Ishikawa (cell line): Measurements from ENCODE around the gene TAS2R41.

ENCODE experiments used
- CEBPB ChIP-seq: IDR thresholded peaks from 2 replicates; pipeline ENCODE4 v1.6.1; 2012
- CREB1 ChIP-seq: IDR thresholded peaks from 2 replicates; pipeline ENCODE4 v1.6.1; 2012; ENCODE audit warnings: low read depth
- EGR1 ChIP-seq: IDR thresholded peaks from 2 replicates; pipeline ENCODE4 v1.6.1; 2012
- EP300 ChIP-seq: IDR thresholded peaks from 2 replicates; pipeline ENCODE4 v1.6.1; 2012; ENCODE audit warnings: borderline replicate concordance
- FOXM1 ChIP-seq: IDR thresholded peaks from 2 replicates; pipeline ENCODE4 v1.6.1; 2012; ENCODE audit warnings: low read depth, borderline replicate concordance
- NFIC ChIP-seq: IDR thresholded peaks from 2 replicates; pipeline ENCODE4 v1.6.1; 2012
- RAD21 ChIP-seq: IDR thresholded peaks from 2 replicates; pipeline ENCODE4 v1.6.1; 2012; ENCODE audit warnings: low read depth
- REST ChIP-seq: IDR thresholded peaks from 2 replicates; pipeline ENCODE4 v1.6.1; 2012; ENCODE audit warnings: low read depth, mild to moderate bottlenecking
- TAF1 ChIP-seq: IDR thresholded peaks from 2 replicates; pipeline ENCODE4 v1.6.1; 2012; ENCODE audit warnings: low read depth, mild to moderate bottlenecking
- TCF12 ChIP-seq: IDR thresholded peaks from 2 replicates; pipeline ENCODE4 v1.6.1; 2012; ENCODE audit warnings: low read depth
- TEAD4 ChIP-seq: IDR thresholded peaks from 2 replicates; pipeline ENCODE4 v1.6.1; 2012
- USF1 ChIP-seq: IDR thresholded peaks from 2 replicates; pipeline ENCODE4 v1.6.1; 2012
- YY1 ChIP-seq: IDR thresholded peaks from 2 replicates; pipeline ENCODE4 v1.6.1; 2012; ENCODE audit warnings: low read depth
- ZBTB7A ChIP-seq: IDR thresholded peaks from 2 replicates; pipeline ENCODE4 v1.6.1; 2012; ENCODE audit warnings: low read depth
- TF ChIP-seq, protein P1 (sequence below): IDR thresholded peaks from 2 replicates; pipeline ENCODE4 v1.6.1; 2012

TAS2R41 gene

DNA sequence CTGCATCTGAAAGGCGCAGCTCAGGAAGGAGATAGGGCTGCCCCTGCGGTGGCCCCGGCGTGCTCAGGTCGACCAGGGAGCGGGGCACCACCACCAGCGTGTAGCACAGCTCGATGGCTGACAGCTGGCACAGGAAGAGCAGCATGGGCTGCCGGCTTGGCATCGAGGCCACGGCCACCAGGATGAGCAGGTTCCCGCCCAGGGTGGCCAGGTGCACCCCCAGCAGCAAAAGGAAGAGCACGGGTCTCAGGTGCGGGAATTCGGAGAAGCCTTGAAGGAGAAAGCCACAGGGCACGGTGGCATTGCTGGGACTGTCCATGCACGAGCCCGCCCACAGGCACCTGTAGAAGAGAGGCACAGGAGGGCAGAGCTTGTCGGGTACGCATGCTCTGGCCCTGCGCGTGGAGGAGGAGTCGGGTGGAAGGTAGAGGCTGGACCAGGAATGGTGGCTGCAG, 33.9 kb downstream of the TAS2R41 start:
- TF ChIP-seq, protein P1, sequence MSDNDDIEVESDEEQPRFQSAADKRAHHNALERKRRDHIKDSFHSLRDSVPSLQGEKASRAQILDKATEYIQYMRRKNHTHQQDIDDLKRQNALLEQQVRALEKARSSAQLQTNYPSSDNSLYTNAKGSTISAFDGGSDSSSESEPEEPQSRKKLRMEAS: no peak
- TF ChIP-seq TCF12 (no peak), CEBPB (no peak), NFIC (no peak), EP300 (no peak), CREB1 (no peak), RAD21 (no peak), TAF1 (no peak), USF1 (no peak), REST (no peak)

DNA sequence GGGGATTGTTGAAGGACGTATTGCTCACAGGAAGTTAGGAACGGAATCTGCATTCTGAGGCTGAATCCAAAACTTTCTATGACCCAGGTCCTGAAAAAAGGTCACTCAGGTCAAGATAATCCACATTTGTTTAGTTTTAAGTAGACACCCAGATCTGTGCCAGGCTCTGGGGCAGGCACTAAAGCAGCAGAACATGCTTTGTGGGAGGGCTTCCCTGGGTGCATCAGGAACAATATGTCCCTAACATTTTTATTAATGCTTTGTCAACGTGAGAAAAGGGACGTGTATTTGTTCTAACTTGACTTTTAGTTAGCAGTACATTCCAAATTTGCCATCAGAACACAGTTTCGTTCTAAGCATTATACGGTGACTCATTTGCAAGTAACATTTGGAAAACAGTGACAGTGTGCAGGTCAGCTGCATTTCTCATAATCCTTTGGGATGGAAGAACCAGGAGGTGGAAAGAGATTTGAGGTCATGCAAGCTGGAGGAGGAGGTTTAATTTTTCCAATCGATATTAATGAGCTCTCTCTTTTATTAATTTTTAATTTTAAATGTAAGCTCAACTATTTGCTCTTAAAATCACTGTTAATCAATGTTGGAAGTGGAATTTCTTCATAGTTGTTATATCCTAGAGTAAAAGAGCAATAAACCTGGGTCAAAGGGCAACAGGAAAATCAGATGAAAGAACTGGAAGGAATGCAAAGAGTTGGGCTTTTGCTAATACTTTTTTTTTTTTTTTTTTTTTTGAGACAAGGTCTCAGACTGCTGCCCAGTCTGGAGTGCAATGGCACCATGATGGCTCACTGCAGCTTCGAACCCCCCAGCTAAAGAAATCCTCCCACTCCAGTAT, 35.0 kb downstream of the TAS2R41 start:
- TF ChIP-seq CEBPB (no peak), FOXM1 (no peak), CREB1 (no peak), EP300 (no peak), RAD21 (no peak), EGR1 (no peak), REST (no peak), NFIC (no peak), YY1 (no peak), ZBTB7A (no peak), USF1 (no peak), TAF1 (no peak), TEAD4 (no peak), TCF12 (no peak)
- TF ChIP-seq, protein P1: no peak

- TF ChIP-seq, protein P1: no peak
- TF ChIP-seq USF1: no peak
- TF ChIP-seq TEAD4: no peak
- no peak for TF ChIP-seq EP300
- TF ChIP-seq CEBPB: no peak
- TF ChIP-seq CREB1: no peak
- no peak for TF ChIP-seq RAD21
- no peak for TF ChIP-seq TCF12
- TF ChIP-seq ZBTB7A: no peak
- no peak for TF ChIP-seq EGR1
Measured at GRCh38 chr7:143514487-143514886, 36.8 kb downstream of the TAS2R41 start.

DNA sequence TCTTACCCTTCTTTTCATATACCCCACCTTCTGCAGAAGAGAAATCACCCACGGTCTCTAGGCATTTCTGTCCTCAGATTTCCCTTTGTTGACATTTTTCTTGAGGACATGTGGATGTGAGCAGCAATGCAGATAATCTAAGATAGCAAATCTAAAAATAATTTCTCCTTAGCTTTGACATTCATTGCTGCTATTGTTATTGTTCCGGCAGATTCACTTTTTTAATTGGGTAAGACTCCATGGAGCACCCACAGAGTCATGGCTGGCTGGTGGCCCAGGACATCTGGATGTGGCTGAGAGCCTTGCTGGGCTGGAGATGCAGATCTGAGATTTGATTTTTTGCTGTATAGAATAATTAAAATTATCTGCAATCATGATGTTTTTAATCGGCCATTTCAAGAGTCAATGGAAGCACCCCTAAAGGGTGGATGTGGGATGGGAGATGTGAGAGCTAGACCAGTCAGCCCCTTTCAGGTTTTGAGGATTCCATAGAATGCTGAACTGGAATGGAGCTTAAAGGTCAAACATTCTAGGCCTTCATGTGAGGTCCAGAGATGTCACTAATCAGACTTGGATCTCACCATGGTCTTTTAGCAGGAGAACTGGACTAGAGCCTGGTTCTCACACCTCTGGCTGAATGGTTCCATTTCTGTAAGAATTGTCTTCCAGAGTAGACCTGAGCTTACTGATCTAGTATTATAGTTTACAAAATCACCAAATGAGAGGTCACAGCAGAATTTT, 37.5 kb downstream of the TAS2R41 start:
- TF ChIP-seq NFIC (no peak), ZBTB7A (no peak), FOXM1 (no peak), REST (no peak), CREB1 (no peak)
